NCI-H2029 treated with DMSO at 0.1 percent for 48 hours (cell line): ENCODE measurements around the gene MTMR12.
"Not testable (repeated sequence)": the region's sequence is repeated elsewhere in the genome, so short reads cannot be mapped to it uniquely, and the experiment has no call there.

Experiments used
- DNase-seq: peaks from one replicate; lab custom pipeline; 2025; lab: John Stamatoyannopoulos, UW

MTMR12 gene

GRCh38 chr5:32299059-32299677, 13.6 kb downstream of the MTMR12 start:
- no peak for DNase-seq

- no peak for DNase-seq
Observed at GRCh38 chr5:32298059-32298415, 14.7 kb downstream of the MTMR12 start.

DNA sequence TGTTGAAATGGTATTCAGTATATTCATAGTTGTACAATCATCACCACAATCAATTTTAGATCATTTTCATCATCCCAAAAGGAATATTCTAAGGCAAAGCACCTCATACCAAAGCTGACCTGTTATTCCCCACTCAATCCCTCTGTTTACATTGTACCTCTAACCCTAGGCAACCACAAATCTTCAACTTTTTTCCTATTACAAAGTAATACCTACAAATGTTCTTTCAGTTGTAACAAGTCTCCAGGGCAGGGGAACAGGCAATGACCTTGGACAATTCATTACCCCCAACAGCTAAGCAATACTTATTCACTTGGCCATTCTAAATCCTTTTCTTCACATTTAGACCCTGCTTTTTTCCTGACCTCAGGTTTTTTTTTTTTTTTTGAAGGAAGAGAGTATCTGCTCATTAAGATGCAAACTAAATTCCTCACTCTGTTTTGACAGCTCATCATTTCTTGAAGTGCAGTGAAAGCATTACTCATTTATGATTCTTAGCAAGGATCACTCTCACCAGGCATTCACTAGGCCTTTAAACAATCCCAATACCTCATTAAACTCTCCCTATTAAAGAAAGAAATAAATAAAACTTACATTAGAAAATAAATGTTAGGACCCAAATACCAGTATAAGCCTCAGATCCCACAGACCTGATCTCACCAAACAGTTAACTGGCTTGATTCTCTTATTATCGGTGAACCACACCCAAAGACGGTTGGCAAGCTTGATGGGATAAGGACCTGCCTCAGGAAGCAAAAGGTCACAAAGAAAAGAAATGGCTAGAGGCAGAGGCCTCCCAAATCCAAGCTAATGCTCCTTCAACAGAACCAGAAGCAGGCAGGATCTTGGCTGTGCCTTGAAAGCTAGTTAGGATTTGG, 15.3 kb downstream of the MTMR12 start:
- DNase-seq: no peak

DNA sequence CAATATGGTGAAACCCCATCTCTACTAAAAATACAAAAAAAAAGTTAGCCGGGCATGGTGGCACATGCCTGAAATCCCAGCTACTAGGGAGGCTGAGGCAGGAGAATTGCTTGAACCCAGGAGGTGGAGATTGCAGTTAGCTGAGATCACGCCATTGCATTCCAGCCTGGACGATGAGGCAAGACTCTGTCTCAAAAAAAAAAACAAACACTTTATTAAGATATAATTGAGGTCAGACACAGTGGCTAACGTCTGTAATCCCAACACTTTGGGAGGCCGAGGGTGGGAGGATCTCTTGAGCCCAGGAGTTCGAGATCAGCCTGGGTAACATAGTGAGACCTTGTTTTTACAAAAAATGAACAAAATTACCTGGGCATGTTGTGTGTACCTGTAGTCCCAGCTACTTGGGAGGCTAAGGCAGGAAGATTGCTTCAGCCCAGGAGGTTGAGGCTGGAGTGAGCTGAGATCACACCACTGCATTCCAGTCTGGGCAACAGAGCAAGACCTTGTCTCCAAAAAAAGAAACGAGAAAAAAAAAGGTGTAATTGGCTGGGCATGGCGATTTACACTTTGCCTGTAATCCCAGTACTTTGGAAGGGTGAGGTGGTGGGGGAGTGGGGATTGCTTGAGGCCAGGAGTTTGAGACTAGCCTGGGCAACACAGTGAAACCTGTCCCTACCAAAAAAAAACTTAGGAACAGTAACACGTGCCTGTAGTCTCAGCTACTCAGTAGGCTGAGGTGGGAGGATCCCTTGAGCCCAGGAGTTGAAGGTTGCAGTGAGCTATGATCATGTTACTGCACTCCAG, 16.6 kb downstream of the MTMR12 start:
- not testable (repeated sequence) for DNase-seq

- DNase-seq: no peak
Observed at GRCh38 chr5:32291591-32291990, 21.1 kb downstream of the MTMR12 start.

DNA sequence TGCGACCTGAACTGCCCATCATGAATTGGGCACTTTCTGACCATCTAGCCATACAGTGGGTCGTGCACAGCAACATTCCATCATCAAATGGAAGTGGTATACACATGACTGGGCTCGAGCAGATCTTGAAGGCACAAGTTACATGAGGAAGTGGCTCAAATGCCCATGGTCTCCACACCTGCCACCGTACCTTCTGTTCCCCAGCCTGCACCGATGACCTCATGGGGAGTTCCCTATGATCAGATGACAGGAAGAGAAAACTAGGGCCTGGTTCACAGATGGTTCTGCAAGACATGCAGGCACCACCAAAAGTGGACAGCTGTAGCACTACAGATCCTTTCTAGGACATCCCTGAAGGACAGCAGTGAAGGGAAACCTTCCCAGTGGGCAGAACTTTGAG, 21.8 kb downstream of the MTMR12 start:
- DNase-seq: no peak

DNA sequence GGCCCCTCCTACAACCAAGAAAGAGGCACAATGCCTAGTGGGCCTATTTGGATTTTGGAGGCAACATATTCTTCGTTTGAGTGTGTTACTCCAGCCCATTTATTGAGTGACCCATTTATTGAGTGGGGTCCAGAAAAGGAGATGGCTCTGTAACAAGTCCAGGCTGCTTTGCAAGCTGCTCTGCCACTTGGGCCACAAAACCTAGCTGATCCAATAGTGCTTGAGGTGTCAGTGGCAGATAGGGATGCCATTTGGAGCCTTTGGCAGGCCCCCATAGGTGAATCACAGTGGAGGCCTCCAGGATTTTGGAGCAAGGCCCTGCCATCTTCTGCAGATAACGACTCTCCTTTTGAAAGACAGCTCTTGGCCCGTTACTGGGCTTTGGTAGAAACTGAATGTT, 22.2 kb downstream of the MTMR12 start:
- not testable (repeated sequence) for DNase-seq

DNA sequence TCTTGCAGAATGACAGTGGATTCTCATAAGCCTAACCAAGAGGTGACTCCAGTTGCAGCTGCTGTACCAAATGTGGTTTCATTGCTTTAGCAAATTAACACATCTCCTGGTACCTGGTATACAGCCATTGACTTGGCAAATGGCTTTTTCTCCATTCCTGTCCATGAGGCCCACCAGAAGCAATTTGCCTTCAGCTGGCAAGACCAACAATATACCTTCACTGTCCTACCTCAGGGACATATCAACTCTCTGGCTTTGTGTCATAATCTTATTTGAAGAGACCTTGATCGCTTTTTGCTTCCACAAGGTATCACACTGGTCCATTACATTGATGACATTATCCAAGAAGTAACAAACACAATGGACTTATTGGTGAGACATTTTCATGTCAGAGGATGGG, 22.8 kb downstream of the MTMR12 start:
- DNase-seq: not testable (repeated sequence)

DNA sequence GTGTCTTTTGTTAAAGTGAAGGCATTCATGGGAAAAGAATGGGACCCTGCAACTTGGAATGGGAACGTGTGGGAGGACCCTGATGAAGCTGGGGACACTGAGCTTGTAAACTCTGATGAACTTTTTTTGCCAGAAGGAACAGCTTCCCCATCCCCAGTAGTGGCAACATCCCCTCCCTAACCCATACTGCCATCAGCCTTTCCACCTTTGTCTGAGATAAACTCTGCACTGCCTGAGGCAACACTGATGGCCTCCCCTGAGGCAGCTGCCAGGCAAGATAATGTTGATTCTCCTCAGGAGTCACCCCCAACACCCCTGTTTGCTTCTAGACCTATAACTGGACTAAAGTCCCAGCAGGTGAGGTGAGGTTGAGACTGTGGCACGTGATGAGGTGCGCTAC, 24.6 kb downstream of the MTMR12 start:
- not testable (repeated sequence) for DNase-seq

GRCh38 chr5:32287525-32287924, 25.2 kb downstream of the MTMR12 start:
- not testable (repeated sequence) for DNase-seq

GRCh38 chr5:32285510-32286138, 27.1 kb downstream of the MTMR12 start:
- DNase-seq: no peak

DNA sequence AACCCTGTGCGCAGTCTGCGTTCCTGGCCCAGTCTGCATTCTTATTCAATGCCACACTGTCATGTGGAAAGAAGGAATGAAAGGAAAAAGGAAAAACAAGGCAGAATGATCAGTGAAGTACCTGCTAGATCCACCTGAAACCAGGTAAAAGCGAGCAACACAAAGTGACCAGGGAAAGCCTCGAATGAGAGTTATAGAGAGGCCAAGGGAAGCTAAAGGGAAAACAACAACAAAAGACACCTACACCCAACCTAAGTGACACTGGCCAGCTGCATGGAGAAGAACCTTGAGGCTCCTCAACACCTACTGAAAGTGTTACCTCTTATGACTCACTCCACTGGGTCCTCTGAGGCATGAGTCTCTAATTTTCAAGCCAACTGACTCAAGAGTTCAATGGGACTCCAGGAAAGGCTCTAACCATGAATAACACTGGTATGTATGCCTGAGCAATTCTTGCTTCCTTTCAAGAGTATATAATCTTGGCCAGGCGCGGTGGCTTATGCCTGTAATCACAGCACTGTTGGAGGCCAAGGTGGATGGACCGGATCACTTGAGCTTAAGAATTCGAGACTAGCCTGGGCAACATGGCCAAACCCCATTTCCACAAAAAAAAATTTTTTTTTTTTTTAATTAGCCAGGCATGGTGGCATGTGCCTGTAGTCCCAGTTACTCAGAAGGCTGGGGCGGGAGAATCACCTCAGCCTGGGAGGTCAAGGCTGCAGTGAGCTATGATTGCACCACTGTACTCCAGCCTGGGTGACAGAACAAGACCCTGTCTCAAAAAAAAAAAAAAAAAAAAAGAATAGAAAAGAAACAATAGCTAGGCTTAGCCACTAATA, 29.0 kb downstream of the MTMR12 start:
- no peak for DNase-seq

DNA sequence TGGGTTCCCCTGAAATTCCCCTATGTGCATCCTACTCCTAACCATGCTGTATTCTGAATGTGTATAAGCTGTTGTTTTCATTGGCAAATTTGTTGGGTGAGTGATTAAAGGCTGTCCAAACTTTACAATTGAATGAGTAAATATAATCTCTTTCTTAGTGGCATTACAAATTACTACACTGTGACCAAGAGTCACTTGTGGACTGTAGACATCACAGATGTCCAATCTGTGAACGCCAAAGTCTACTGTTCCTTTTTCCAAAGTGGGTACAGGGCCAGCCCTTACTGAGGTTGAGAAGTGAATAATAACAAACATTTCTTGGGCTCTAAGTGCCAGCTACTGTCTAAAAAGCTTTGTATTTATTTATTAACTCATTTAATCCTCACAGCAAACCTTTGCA, 29.7 kb downstream of the MTMR12 start:
- DNase-seq: no peak

- no peak for DNase-seq
Observed at GRCh38 chr5:32282633-32283032, 30.1 kb downstream of the MTMR12 start.

- DNase-seq: not testable (repeated sequence)
Observed at GRCh38 chr5:32281378-32282133, 31.2 kb downstream of the MTMR12 start.

GRCh38 chr5:32280656-32281081, 32.1 kb downstream of the MTMR12 start:
- DNase-seq: no peak

DNA sequence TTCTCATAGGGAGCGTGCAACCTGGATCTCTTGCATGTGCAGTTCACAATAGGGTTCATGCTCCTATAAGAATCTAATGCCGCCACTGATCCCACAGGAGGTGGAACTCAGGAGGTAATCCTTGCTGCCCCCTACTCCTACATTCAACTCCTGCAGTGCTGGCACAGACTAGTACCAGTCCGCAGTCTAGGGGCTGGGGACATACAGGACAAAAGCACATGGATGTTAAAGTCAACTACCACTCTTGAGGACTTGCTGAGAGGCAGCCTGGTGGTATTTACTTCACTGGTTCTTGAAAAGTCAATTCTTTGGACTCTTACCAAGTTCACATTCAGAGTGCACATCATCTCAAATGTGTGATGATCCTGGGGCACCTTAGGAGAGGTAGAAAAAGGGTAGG, 33.0 kb downstream of the MTMR12 start:
- no peak for DNase-seq

DNA sequence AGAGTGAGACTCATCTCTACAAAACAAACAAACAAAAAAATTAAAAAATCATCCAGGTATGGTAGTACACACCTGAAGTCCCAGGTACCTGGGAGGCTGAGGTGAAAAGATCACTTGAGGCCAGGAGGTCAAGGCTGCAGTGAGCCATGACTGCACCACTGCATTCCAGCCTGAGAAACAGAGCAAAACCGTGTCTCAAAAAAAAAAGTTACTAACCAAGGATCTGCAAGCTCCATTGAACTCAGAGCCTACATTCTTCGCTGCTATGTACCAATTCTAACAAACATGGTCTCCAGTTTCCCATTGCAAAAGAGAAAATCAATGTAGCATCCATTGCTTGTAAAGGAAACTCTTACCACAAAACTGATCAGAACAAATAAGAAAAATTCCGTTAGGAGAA, 33.5 kb downstream of the MTMR12 start:
- DNase-seq: no peak

DNA sequence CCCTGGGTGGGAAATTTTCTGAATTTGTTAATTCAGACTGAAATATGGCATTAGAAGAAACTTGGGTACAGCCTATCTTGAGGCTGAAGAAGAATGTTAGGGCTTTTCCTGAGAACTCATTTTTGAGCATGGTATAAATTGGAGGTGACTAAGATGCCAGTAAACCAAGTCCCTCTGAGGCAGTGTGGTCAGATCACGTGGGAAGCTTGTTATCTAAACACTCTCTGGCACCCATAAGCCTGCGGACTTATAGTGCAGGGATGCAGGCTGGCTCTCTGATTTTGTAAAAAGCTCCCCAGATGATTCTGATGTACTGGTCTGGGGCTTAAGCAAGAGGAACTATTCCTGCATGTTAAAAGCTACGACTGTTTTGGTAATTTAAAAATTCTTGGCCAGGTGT, 34.3 kb downstream of the MTMR12 start:
- DNase-seq: no peak

GRCh38 chr5:32277798-32278197, 34.9 kb downstream of the MTMR12 start:
- DNase-seq: no peak
